Heart left ventricle (tissue), 16 donors: ENCODE measurements around the gene KRT1. TPM values are rescaled to one million over a fixed set of nuclear protein-coding genes. Genes with fewer than 3 reads are reported as not detected.

Experiments used
- ATAC-seq, 4 donors: fragments of 200-7000 bp; cut with Tn5 transposase; one replicate each; pipeline ENCODE4 v1.9.1; 2020 to 2022; ENCODE audit warnings: moderate library complexity in 4 of 4, mild to moderate bottlenecking in 3 of 4, moderate number of reproducible peaks in 1 of 4
- DNase-seq, 5 donors: peaks; one replicate each; pipeline ENCODE4 v3.0.0-alpha.2; 2020
- H3K27ac ChIP-seq, 12 donors: fragments of 200-600 bp; sonication (generic) in 4 of 12; one replicate each; pipeline versions ENCODE4 v1.5.0 to v1.8.0; 2016 to 2022; ENCODE audit warnings: mild to moderate bottlenecking in 2 of 12
- H3K27me3 ChIP-seq, 9 donors: fragments of 200-600 bp; sonication (generic) in 2 of 9; one replicate each; pipeline versions ENCODE4 v1.5.1 to v1.8.0; 2016 to 2022; ENCODE audit warnings: mild to moderate bottlenecking in 3 of 9
- H3K36me3 ChIP-seq, 9 donors: fragments of 200-600 bp; sonication (generic) in 2 of 9; one replicate each; pipeline versions ENCODE4 v1.5.0 to v1.8.0; 2018 to 2022; ENCODE audit warnings: mild to moderate bottlenecking in 2 of 9
- H3K4me1 ChIP-seq, 12 donors: fragments of 200-600 bp; sonication (generic) in 4 of 12; one replicate each; pipeline versions ENCODE4 v1.5.0 to v1.8.0; 2016 to 2022; ENCODE audit warnings: mild to moderate bottlenecking in 3 of 12
- H3K4me3 ChIP-seq, 12 donors: fragments of 200-600 bp; sonication (generic) in 4 of 12; one replicate each; pipeline versions ENCODE4 v1.5.0 to v1.8.0; 2017 to 2022; ENCODE audit warnings: mild to moderate bottlenecking in 9 of 12, moderate library complexity in 4 of 12
- H3K9me3 ChIP-seq, 12 donors: fragments of 200-600 bp; sonication (generic) in 4 of 12; one replicate each; pipeline versions ENCODE4 v1.5.0 to v1.8.0; 2016 to 2022; ENCODE audit warnings: mild to moderate bottlenecking in 1 of 12
- CTCF ChIP-seq, 12 donors: fragments of 200-600 bp; sonication (generic) in 4 of 12; IDR thresholded peaks; one replicate each; pipeline versions ENCODE4 v1.5.0 to v1.8.0; 2018 to 2022; ENCODE audit warnings: antibody characterized with exemption in 12 of 12, mild to moderate bottlenecking in 5 of 12
- POLR2A ChIP-seq, 2 donors: fragments of 450-650 bp; IDR thresholded peaks; one replicate each; pipeline ENCODE4 v1.6.1; 2017; ENCODE audit warnings: antibody characterized with exemption in 2 of 2, mild to moderate bottlenecking in 2 of 2, moderate library complexity in 2 of 2
- WGBS, 4 donors: extraction: QIAGEN DNeasy Blood & Tissue Kit in 2 of 4; methylation state at CpG; one replicate each; pipeline versions ENCODE4 v1.1.5 to v1.1.7; 2013 to 2018; 5-methylcytosine and 5-hydroxymethylcytosine counted together
- intact Hi-C, 10 donors: fragments of 100-400 bp; cut with DNase I; formaldehyde crosslinking; loops; one replicate each; pipeline versions ENCODE4 v1.11.1 to v1.14.2; 2022
- polyA plus RNA-seq, 2 donors: library from polyadenylated mRNA; stranded (reverse); fragments of 200-250 nt; gene quantifications; one replicate each; pipeline ENCODE4 v1.2.3, GENCODE V29; 2013
- total RNA-seq, 9 donors: library from RNA; depleted of rRNA in 2 of 9; stranded (reverse); fragments of >200 nt in 2 of 9; fragmentation: NEBNext Ultra II Directional in 3 of 9; extraction: Animal tissue kit (Norgen Biotek cat#: 25700) in 3 of 9; gene quantifications; one replicate each; pipeline versions ENCODE4 v1.1.0 to v1.2.4, GENCODE V29; 2016 to 2023
- donor health status: ischemic (EF 13 %, LVEDD 7.1; RV severe dilation, severe dysfunction).
- donor health status: healthy with polysubstance abuse.
- donor health status: DM: no; HTN: yes; CAD: no.
- donor health status: DM: no; HTN: no; CAD: no.
- donor health status: ischemic (EF 25% LVEDD 6.9; RV normal size, moderate dysfunction).
- donor health status: ischemic (EF 25% LVEDD 5.7; RV mildly dilated, moderate dysfunction).
- donor health status: healthy.
- donor health status: DM: yes; HTN: yes; CAD: no.
- donor health status: ischemic (EF 35%, LVEDD 5.7; RV mildly dilated, moderate dysfunction).
- donor health status: nonischemic (EF 11% LVEDD 7.7; RV severe dilation, severe dysfunction).
- donor health status: DM: yes; HTN: yes; CAD: no.
- donor health status: PGD.
- donor health status: ischemic (EF 29% LVEDD 5.4; RV normal size, mild dysfunction).
- donor health status: nonischemic (EF 23%, LVEDD 6.1; RV moderate dilation, normal function).

The KRT1 gene
- total and polyA plus RNA-seq, 11 donors: 0.35 TPM; not detected in 10

GRCh38 chr12:52679875-52680274 lies 332 bp downstream of the KRT1 start:
- no peaks in the 10 kb centered on the region for H3K36me3 ChIP-seq
- H3K27ac ChIP-seq: no peak overlapping the region
- 82 to 93% (median 89%) methylated on average over 5 of the region's 5 CpGs for WGBS, 4 donors
- H3K4me3 ChIP-seq: no peak overlapping the region
- H3K9me3 ChIP-seq: no peaks in the 10 kb centered on the region
- TF ChIP-seq POLR2A (IDR thresholded peaks at IDR 0.05): no peak
- TF ChIP-seq CTCF (IDR thresholded peaks at IDR 0.05): no peak
- ATAC-seq (no peak), DNase-seq (no peak)
- H3K4me1 ChIP-seq: no peaks in the 10 kb centered on the region
- intact Hi-C loops: loop anchor here in 1 of 10 donors (10.0 kb wide), 1 partner anchor 185 kb away; no protein-coding TSS in a partner anchor
- peaks cover 0 to 25% (median 0%) of the 10 kb centered on the region in 9 donors for H3K27me3 ChIP-seq

GRCh38 chr12:52677671-52678070 lies 2.5 kb downstream of the KRT1 start:
- no peak for TF ChIP-seq POLR2A (IDR thresholded peaks at IDR 0.05)
- TF ChIP-seq CTCF (IDR thresholded peaks at IDR 0.05): no peak
- Histone ChIP-seq H3K4me1 (no peaks in the 10 kb centered on the region), H3K4me3 (no peak overlapping the region), H3K27ac (no peak overlapping the region), H3K36me3 (no peaks in the 10 kb centered on the region), H3K27me3 (peaks cover 0 to 42% (median 0%) of the 10 kb centered on the region in 9 donors), H3K9me3 (no peaks in the 10 kb centered on the region)
- no peak for ATAC-seq
- DNase-seq: no peak
- WGBS, 4 donors: 84 to 92% (median 87%) methylated on average over 1 of the region's 1 CpG
- intact Hi-C loops: loop anchor here in 1 of 10 donors (10.0 kb wide), 1 partner anchor 187 kb away; no protein-coding TSS in a partner anchor

GRCh38 chr12:52677126-52677525 lies 3.1 kb downstream of the KRT1 start:
- H3K27ac ChIP-seq: no peak overlapping the region
- 81 to 86% (median 85%) methylated on average over 5 of the region's 5 CpGs for WGBS, 4 donors
- no peaks in the 10 kb centered on the region for H3K36me3 ChIP-seq
- peaks cover 0 to 42% (median 0%) of the 10 kb centered on the region in 9 donors for H3K27me3 ChIP-seq
- ATAC-seq: no peak
- TF ChIP-seq CTCF (IDR thresholded peaks at IDR 0.05) (no peak), POLR2A (IDR thresholded peaks at IDR 0.05) (no peak)
- H3K9me3 ChIP-seq: no peaks in the 10 kb centered on the region
- no peak for DNase-seq
- no peaks in the 10 kb centered on the region for H3K4me1 ChIP-seq
- no peak overlapping the region for H3K4me3 ChIP-seq
- intact Hi-C loops: loop anchor here in 1 of 10 donors (10.0 kb wide), 1 partner anchor 188 kb away; no protein-coding TSS in a partner anchor

- Histone ChIP-seq H3K27me3 (peaks cover 0 to 39% (median 0%) of the 10 kb centered on the region in 9 donors), H3K36me3 (no peaks in the 10 kb centered on the region), H3K4me3 (no peak overlapping the region), H3K4me1 (no peaks in the 10 kb centered on the region), H3K27ac (no peak overlapping the region), H3K9me3 (no peaks in the 10 kb centered on the region)
- WGBS, 4 donors: 84 to 92% (median 90%) methylated on average over 7 of the region's 7 CpGs
- no peak for TF ChIP-seq CTCF (IDR thresholded peaks at IDR 0.05)
- no peak for TF ChIP-seq POLR2A (IDR thresholded peaks at IDR 0.05)
- intact Hi-C loops: loop anchor here in 1 of 10 donors (10.0 kb wide), 1 partner anchor 189 kb away; no protein-coding TSS in a partner anchor
- DNase-seq (no peak), ATAC-seq (no peak)
These were observed 4.0 kb downstream of the KRT1 start for GRCh38 chr12:52676163-52676562.
